CD4-positive, alpha-beta T cell treated with Interleukin-17A for 4 hours (primary cell): ENCODE results near the gene RASGRP2.

Experiments used
- DNase-seq: peaks from one replicate; pipeline ENCODE4 v3.0.0-alpha.2; 2020; ENCODE audit warnings: mixed read lengths

RASGRP2 gene

DNA sequence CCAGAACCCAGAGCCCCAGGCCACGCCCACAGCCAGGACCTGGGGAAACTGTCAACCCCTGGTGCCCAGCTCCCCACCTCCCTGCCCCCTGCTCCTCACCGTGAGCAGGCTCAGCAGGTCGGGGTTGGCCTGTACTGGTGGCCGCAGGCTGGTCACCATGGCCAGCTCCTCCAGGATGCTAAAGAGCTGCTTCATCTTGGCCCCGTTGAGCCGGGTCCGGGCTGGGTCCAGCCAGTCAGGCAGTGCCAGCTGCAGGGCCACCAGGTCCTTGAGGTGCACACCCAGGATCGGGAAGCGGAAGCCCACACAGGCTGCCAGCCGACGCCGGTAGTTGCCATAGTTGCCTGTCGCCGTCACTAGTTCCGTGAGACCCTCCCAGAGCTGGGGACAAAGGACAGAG, 7.3 kb downstream of the RASGRP2 start:
- no peak for DNase-seq

DNA sequence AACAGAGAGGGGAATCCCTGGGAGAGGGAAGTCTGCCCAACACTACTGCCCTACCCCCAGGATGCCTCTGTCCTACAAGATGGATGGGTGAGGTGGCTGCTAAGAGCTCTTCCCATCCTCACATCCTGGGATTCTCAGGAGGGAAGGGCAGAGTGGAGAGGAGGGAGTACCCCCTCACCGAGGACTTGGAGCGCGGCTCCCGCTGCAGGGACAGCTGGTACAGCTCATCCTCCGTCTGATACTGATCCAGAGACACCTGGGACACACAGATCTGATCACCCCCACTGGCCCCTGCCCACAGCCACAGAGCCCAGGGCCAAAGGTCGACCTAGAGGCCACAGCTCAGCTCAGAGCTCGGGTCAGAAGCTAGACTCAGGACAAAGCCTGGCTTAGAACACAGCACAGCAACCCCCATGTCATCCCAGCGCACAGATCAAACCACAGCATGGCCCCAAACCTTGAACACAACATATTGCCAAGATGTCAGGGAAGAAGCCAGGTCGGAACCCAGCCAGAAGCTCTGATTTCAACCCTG, 8.2 kb downstream of the RASGRP2 start:
- no peak for DNase-seq

DNA sequence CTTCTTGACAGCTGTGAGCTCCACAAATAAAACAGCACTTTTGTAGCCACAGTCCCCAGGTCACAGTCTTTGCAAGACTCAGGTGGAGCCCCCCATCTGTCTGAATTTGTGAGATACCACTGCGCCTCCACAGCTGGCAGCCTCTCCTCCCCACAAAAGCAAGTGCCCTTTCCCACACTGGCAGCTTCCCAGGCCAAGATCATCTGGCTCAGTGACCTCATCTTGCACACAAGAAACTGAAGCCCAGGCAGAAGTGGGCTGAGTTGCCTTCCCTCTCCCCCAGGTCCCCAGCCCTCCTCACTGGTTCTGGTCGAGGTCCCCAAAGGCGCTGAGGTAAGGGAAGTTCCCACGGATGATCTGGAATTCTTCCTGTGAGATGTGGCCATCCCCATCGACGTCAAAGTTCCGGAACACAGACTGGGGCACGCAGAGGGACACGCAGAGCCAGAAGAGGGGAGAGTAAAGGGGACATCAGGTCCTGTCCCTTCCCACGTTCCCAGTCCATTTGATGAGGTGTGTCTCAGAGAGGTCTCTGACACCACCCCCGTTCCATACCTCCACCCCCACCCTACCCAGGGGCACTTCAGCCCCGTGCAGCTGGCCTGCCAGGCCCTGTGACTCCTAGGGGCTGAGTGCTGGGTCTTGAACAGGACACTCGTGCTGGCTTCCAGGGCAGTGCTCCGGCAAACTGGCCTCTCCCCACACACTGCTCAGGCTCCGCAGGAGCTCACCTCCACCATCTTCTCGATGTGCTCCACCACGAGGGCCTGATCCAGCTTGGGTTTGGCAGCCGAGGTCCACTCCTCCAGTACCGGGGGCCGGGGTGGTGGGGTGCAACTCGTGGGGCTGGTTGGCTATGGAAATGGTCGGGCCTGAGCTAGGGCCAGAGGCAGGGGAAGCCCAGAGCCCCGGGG, 8.9 kb downstream of the RASGRP2 start:
- no peak for DNase-seq

DNA sequence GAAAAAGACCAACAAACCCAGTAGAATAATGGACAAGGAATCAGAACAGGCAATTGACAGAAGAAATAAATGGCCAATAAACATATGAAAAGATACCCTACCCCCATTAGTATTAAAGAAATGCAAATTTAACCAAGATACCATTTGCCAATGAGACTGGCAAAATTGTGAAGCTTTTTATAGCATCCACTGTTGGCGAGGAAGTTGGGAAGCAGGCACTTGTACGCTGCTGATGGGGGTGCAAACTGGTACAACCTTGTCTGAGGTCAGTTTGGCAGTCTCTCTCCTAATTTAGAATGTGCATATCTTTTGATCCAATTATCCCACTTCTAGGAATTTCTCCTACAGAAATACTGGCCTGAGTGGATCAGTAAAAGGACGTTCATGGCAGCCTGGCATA, 12.3 kb downstream of the RASGRP2 start:
- no peak for DNase-seq

DNA sequence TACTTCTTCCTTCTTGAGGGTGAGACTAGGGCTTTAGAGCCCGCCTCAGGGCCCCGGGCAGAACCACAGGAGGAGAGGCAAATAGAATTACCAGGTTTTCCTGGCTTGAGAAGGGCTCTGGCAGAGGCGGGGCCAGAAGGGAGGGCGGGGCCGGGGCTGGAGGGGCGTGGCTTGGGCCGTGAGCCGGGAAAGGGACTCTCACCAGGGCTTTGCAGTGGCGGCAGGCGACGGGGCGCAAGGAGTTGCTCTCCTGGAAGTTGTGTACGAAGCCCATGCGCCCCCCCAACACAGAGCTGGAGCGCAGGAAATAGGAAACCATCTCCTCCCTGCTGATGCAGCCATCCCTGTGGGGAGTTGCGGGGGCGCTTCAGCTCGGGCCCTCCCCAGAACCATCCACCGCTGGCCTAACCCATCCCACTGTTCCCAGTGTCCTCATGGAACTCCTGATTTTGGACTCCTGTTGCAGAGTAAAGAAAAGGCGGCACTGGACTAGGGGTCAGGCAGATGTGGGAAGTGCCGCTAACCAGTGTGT, 14.0 kb downstream of the RASGRP2 start:
- peak; percentile 33 for DNase-seq

DNA sequence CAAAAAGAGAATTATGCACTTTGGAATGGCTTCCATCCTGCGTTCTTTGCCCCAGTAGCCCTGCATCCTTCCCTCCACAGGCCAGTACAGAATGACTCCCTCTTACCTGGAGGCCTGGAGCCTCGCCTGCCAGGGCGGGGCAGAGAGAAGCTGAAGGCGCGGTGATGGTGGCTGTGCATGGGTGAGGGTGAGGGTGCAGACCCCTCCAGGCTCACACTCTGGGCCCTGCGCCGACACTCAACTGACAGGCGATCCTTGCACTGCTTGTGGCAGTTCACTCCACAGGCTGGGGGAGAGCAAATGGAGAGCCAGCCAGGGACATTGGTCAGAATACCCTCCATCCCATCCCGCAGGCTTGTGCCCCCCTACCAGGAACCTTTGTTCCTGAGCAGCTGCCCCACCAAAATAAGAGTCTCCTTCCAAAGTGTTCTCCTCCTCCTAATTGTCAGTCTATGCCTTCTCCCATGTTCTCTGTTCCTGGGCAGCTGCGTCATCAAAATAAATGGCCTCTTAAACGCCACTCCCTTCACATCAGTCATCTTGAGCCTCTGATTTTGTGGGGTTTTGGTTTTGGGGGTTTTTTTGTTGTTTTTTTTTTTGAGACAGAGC, 15.1 kb downstream of the RASGRP2 start:
- DNase-seq = no peak

DNA sequence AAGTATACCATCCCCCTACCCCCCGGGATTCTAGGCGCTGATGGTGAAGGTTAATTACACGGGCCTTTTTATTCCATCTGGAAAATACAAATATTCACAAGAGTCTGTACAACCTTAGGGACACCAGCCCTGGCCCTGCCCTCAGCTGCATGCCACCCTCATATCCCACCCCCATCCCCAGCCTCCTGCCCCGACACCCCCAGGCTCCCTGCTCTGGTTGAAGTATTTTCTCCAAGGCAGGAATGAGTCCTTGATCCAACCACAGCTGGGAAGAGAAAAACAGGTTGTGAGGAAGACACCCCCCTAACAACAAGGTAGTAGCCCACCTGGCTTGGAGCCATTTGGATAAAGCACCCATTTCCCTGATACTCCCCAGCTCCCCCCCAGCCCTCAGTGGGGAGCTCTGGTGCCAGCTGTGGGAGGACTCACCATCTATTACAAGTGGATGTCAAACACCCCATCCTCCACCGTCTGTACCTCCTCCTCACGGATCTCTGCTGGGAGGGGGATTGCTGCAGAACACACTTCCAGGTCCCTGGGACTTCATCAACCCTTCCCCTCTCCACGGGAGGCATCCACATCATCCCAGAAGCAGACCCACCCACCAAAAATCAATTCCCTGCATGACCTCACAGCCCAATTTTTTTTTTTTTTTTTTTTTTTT, 16.9 kb downstream of the RASGRP2 start:
- DNase-seq = no peak

DNA sequence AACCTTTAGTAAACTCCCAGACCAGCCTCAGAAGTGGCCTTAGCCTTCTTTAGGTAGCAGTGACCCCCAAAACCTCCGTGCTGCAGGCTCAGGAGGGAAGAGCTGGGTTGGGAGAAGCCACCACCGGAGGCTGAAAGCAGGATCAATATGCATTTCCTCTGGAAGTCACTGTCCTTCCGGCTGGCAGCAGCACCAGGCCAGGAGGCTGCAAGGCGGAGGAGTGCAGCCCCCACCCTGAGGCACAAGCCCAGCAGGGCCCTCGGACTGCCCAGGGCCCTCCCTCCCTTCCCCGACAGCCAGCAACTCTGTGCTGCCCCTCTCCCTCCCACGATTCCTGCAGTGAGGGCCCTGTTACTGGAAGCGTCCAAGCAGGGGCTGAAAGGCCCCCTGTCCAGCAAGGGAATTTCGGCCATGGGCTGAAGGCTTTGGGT, 17.7 kb downstream of the RASGRP2 start:
- DNase-seq = no peak

DNA sequence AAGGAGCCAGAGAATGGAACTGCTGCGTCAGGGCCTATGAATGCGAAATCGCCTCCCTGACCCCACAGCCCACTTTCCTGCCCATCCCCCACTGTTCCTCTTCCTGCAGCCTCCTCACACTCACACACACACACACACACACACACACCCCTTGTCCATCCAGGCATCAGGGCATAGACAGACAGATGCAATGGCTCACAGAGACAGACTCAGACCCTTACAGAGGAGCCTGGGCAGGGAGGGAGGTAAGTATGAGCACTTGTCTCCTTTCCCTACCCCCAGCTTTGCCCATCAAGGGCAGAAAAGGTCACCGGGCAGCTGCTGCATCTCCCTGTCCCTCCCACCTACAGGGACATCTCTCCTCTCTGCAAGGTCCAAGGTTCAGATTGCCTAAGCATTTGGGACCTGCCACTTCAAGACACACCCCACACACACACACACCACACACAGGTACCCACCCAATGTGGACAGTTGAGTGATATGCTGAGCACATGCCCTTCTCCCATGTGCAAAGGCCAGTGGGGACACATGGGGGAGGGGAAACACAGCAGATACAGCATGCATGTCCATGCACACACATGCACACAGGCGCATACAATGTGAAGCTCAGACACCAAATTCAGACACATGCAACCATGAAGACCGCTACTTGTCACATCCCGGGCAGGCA, 18.9 kb downstream of the RASGRP2 start:
- DNase-seq = no peak

DNA sequence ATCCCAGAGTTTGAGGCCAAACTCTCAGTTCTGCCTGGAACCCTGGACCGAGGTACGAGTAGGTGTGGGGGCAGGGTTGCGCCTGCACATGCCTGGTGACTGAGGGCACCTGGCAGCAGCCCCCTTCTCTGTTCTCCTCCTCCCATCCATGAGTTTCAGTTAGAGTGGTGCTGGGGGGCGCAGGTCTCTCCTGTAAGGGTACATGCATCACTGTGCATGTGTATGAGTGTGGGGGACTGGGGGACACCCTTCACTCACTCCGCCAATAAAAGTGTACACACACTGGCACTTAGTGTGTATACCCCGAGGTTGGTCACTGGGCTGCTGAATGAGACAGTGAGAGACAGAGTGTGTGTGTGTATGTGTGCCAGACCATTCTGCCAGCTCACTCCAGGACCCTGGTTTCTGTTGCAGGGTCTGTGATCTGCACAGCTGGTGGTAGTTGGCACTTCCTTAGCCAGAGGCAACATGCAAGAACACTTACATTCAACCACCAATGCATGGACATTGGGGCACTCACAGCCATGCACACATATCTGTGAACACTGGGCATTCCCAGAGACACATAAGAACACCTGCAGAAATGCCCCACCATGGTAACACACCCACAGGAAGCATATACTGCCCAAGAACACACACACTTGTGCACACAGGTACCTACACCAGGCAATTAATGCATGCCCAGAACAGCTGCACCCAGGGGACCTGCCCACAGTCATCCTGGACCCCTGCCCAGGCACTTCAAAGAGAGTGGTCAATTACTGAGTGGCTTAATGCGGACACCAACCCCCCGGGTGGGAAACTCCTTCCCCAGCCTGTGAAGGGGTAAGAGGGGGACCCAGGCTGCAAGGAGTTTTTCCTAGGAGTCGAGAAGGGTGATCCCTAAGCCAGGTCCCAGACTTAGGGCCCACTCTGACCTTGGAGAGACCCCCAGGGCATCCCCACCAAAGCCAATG, 19.8 kb downstream of the RASGRP2 start:
- no peak for DNase-seq

DNA sequence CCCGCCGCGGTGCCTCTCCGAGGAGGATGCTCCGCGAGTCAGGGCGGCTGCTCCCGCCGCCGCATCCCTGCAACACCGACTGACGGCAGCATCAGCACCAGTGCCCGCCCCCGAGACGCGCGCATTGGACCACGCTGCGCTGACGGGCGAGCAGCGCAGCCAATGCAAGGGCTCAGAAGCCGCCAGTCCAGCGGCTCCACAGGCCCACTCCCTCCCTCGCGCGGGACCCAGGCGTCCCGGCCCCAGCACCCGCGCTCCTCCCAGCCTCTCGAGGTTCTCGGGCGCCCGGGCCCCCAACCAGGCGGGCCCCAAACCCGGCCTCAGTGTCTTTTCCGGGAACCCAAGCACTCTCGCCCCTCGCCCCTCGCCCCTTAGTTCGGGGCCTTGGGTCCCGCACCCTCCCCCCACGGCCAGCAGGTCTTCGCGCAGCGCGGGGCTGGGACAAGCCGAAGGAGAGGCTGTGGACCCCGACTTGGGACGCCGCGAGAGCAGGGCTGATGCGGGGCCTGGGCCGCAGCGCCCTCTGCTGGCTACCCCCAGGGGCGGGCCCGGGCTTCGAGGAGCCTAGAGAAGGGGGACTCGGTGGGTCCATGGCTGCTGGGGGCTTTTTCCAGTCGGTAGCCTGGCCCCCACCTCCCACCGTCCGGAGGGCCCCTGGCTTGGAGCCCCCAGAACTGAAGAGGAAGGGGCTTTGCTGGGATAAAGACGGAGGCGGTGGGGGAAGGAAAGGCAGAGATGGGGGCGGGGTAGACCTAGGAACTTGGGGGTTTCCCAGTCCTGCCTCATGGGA, 20.6 kb downstream of the RASGRP2 start, which contains the start of gene NRXN2:
TSS of gene NRXN2 (minus strand) at position 81 of the 790 bp plus-strand sequence. CDS start 9,498 bp downstream, outside the sequence.
- DNase-seq = peak; percentile 89

DNA sequence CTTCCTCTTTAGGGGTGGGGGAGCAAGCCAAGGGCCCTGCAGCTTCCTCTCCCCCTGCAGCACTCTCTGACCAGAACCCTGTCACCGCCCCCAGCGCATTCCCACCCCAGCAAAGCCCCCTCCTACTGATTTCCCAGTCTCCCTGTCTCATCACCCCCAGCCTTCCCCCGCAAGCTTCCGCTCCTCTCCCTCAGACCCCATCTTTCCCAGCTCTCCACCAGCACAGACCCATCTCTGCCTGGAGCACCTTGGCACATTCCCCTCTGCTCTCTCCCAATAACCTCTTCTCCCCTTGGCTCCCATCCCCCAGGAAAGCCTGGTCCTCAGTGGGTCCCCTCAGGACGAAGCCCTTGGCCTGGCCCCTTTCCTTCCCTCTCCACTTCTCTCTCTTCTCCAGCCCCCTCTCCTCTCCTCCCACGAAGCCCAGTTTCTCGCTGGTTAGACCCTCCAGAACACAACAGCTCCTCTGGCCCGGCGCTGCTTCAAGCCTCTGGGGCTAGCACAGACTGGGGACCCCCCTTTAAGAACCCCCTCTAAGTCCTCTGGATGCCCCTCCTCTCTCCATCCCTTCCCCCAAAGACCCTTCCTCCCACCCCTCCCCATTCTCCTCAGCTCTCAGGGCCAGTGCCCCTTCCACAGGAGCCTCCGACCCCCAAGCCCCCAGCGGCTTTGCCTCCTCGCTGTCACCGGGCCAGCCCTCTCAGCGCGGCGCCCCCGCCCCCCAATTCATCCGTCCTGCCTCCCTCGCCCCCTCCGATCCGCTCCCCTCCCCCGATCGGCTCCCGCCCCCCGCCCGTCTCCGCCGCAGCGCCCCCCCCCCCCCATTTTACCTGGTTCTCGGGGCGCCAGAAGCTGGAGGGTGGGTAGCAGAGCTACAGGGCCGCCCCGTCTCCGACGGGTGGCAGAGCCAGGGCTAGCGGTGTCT, 21.5 kb downstream of the RASGRP2 start:
- no peak for DNase-seq

DNA sequence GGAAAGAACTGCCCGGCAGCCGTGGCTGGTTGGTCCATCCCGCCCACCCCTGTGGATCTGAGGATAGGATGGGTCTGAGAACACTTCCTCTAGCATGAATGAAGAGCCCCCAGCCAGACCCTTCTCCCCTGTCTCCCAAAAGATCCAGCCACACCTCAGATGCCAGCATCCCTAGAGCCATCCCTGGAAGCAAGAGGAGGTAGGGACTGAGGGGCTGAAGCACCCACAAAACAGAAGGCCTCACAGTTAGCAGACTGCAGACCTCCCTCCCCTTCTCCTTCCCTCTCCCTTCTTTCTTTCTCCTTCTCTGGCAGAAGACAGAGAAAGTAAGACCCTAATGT, 22.6 kb downstream of the RASGRP2 start:
- DNase-seq = no peak

DNA sequence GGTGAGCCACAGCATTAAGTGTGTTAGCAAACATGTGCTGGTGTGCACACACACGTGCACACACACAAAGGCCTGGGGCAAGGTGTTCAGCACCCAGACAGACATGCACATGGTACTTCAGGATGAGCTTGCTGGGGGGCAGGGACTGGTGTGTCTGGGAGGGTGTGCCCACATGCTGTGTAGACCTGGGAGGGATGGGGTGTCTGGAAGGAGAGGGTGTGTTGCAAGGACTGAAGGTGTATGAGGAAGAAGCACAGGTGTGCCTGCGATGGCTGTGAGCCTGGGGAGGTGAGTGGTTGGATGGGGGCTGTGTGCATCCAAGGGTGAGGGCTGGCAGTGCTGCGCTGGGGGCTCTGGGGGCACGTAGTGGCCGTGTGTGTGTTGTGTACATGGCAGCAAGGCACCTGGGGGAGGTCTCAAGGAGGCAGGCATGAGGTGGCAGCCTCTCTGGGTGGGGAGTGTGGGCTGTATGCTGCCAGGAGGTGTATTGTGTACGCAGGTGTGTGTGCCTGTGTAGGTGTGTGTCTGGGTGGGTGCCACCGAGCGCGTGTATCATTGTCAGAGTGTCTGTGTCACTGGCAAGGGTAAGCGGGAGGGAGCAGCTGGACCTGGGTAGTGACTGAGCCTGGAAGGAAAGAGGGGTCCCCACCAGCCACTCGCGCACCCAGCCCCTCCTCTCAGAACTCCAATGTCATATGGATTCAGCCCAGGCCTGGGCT, 23.1 kb downstream of the RASGRP2 start:
- DNase-seq = no peak

DNA sequence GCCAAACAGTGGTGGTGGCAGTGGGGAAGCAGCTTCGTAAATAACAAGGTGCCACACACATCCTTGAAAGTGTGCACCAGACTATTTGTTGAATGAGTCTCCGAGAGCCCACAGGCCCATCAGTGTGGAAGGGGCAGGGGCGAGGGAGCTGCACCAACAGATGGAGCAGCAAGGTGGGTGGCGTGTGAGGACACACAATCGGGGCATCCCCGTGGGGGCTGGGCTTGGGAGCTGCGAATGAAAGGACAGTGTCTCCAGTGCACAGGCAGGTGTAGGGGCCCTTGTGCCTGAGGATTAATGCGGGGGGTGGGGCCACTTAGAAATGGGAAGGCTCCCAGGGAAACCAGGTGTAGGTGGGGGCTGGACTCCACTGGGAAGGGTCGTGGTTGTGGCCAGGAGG, 23.8 kb downstream of the RASGRP2 start:
- no peak for DNase-seq

DNA sequence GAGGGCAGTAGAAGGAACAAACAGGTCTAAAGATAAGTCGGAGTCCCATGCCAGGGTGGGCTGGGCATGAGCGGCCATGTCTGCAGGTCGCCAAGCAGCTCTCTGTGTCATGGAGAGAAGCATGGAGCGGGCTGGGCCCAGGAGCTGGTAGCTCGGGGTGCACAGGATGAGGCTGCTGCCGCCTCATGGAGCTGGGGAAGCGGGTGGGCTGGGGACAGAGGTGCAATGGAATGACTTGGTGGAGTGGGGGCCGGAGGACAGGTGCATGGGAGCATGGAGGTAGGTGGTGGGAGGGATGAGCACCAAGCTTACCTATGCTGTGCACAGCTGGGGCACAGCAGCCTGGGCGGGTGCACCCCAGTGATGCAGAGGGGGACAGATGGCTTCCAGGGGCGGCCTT, 24.5 kb downstream of the RASGRP2 start:
- no peak for DNase-seq

DNA sequence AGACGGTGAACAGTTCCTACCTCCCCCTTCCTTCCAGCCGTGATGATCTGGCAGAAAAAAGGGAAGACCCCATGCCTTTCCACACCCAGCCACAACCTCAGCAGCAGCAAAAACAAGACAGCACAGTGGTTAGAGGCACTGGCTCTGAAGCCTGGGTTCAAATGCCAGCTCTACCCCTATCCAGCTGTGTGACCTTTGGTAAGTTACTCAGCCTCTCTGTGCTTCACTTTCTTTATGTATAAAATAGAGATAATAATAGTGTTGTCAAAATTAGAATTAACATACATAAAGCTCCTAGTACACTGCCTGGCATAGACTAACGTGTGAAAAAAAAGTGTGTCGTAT, 25.2 kb downstream of the RASGRP2 start:
- no peak for DNase-seq

DNA sequence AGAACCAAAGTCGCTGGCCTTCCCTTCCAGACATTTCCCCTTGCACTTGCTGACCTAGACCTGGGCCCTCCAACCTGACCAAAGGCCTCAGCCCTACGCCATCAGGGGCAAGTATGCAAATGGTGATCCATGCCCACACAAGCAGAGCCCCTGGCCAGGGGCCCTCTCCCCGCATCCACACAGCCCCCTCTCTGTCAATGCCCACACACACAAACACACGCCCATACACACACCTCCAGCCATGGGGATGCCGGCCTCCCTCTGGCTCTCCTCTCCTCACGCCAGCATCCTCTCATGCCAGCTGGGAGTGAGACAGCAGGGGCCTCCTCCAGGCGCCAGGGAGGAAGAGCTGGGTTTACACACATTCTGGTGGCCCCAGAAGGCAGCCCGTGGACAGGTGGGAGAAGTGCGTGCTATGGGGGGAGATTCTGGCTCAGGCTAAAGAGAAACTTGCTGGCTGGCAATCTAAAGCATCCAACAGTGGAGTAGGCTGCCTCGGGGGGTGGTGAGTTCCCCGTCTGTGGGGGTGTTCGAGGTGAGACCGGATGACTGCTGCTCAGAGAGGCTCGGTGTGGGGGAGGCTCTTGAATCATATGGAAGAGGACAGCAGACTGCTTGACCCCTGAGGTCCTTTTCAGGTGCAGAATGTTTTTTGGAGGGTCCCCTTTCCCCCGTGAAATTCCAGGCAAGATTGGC, 25.7 kb downstream of the RASGRP2 start:
- no peak for DNase-seq
